ENCODE data around the gene ART1. TPM values are rescaled to one million over a fixed set of nuclear protein-coding genes. Genes with fewer than 3 reads are reported as not detected.

The ART1 gene
- total RNA-seq, 1 donor from 2014 or later: not detected

GRCh38 chr11:3635641-3636375, 9.1 kb upstream of the ART1 start:
- ChIA-PET CTCF (no interaction called here), POLR2A (no interaction called here)
- ATAC-seq (ENCODE audit: low read depth) (no peak), DNase-seq (no peak)
- no peak for TF ChIP-seq CTCF (IDR thresholded peaks at IDR 0.05)
- Mint-ChIP-seq H3K27ac (no peak overlapping the region), H3K36me3 (ENCODE audit: low read depth) (no peaks in the 10 kb centered on the region), H3K4me3 (no peak overlapping the region), H3K9me3 (no peaks in the 10 kb centered on the region), H3K4me1 (no peaks in the 10 kb centered on the region), H3K27me3 (peaks cover 22% of the 10 kb centered on the region)
- intact Hi-C loops (cut with micrococcal nuclease): no loop called here

GRCh38 chr11:3637201-3637600, 7.7 kb upstream of the ART1 start:
- intact Hi-C loops (cut with micrococcal nuclease): no loop called here
- Mint-ChIP-seq H3K4me1 (peaks cover 4% of the 10 kb centered on the region), H3K36me3 (ENCODE audit: low read depth) (no peaks in the 10 kb centered on the region), H3K27ac (no peak overlapping the region), H3K27me3 (peaks cover 30% of the 10 kb centered on the region), H3K4me3 (no peak overlapping the region), H3K9me3 (no peaks in the 10 kb centered on the region)
- no peak for TF ChIP-seq CTCF (IDR thresholded peaks at IDR 0.05)
- ChIA-PET CTCF (no interaction called here), POLR2A (no interaction called here)
- DNase-seq (no peak), ATAC-seq (ENCODE audit: low read depth) (no peak)

GRCh38 chr11:3638513-3638912, 6.4 kb upstream of the ART1 start:
- no peak overlapping the region for H3K4me3 Mint-ChIP-seq
- CTCF ChIA-PET: no interaction called here
- peaks cover 35% of the 10 kb centered on the region for H3K27me3 Mint-ChIP-seq
- no peaks in the 10 kb centered on the region for H3K9me3 Mint-ChIP-seq
- POLR2A ChIA-PET: no interaction called here
- no peak for TF ChIP-seq CTCF (IDR thresholded peaks at IDR 0.05)
- peaks cover 9% of the 10 kb centered on the region for H3K4me1 Mint-ChIP-seq
- intact Hi-C loops (cut with micrococcal nuclease): no loop called here
- DNase-seq (no peak), ATAC-seq (ENCODE audit: low read depth) (no peak)
- H3K36me3 Mint-ChIP-seq (ENCODE audit: low read depth): no peaks in the 10 kb centered on the region
- no peak overlapping the region for H3K27ac Mint-ChIP-seq

GRCh38 chr11:3639841-3640240, 5.1 kb upstream of the ART1 start:
- peaks cover 46% of the 10 kb centered on the region for H3K27me3 Mint-ChIP-seq
- CTCF ChIA-PET: no interaction called here
- DNase-seq (no peak), ATAC-seq (ENCODE audit: low read depth) (no peak)
- no peaks in the 10 kb centered on the region for H3K9me3 Mint-ChIP-seq
- peaks cover 9% of the 10 kb centered on the region for H3K4me1 Mint-ChIP-seq
- no peak overlapping the region for H3K27ac Mint-ChIP-seq
- TF ChIP-seq CTCF (IDR thresholded peaks at IDR 0.05): no peak
- intact Hi-C loops (cut with micrococcal nuclease): no loop called here
- no peak overlapping the region for H3K4me3 Mint-ChIP-seq
- POLR2A ChIA-PET: no interaction called here
- H3K36me3 Mint-ChIP-seq (ENCODE audit: low read depth): no peaks in the 10 kb centered on the region

GRCh38 chr11:3641191-3641590, 3.7 kb upstream of the ART1 start:
- H3K9me3 Mint-ChIP-seq: no peaks in the 10 kb centered on the region
- intact Hi-C loops (cut with micrococcal nuclease): no loop called here
- H3K36me3 Mint-ChIP-seq (ENCODE audit: low read depth): no peaks in the 10 kb centered on the region
- peaks cover 55% of the 10 kb centered on the region for H3K27me3 Mint-ChIP-seq
- H3K4me1 Mint-ChIP-seq: peaks cover 9% of the 10 kb centered on the region
- no peak overlapping the region for H3K27ac Mint-ChIP-seq
- ATAC-seq (ENCODE audit: low read depth): no peak
- DNase-seq: no peak
- ChIA-PET POLR2A (no interaction called here), CTCF (no interaction called here)
- H3K4me3 Mint-ChIP-seq: peak overlapping the region; percentile 72
- TF ChIP-seq CTCF (IDR thresholded peaks at IDR 0.05): no peak

Measured in activated B cell treated with CpG ODN at 0.5 μM for 24 hours (primary cell).